Muscle of back (tissue), 13 donors: Measurements from ENCODE around the gene LSG1. TPM values are rescaled to one million over a fixed set of nuclear protein-coding genes. Genes with fewer than 3 reads are reported as not detected.
A peak's percentile ranks its signal among the peaks of the same experiment; 100 is the strongest.

Source experiments
- DNase-seq, 3 donors: peaks; one replicate each; pipeline versions ENCODE4 v3.0.0 to v3.0.0-alpha.2; 2013
- long read RNA-seq, 9 donors: transcript quantifications; one replicate each; lab custom pipeline, GENCODE V29; 2026
- polyA plus RNA-seq, 10 donors: library from polyadenylated mRNA; unstranded; fragments of 120-200 nt; gene quantifications; one replicate each; pipeline ENCODE4 v1.2.1, GENCODE V29; 2013; ENCODE audit not compliant: insufficient read length in 10 of 10

The LSG1 gene
- 10 to 100 TPM; 19.7 to 35.1 (median 24.8) TPM for polyA plus RNA-seq
- long read RNA-seq, donor 1, partial matches to known transcripts, result 0 of 3 reads
- long read RNA-seq, donor 1, other reads (novel, unspliced or antisense), result 0 of 3 reads
- long read RNA-seq, donor 2, partial matches to known transcripts, result 0 of 1 reads
- long read RNA-seq, donor 2, other reads (novel, unspliced or antisense), result 0 of 1 reads
- long read RNA-seq, donor 3, result 0 reads
- long read RNA-seq, donor 4, partial matches to known transcripts, result 0 of 4 reads
- long read RNA-seq, donor 4, other reads (novel, unspliced or antisense), result 0 of 4 reads
- long read RNA-seq, donor 5, partial matches to known transcripts, result 0 of 6 reads
- long read RNA-seq, donor 5, other reads (novel, unspliced or antisense), result 0 of 6 reads
- long read RNA-seq, donor 6, transcript LSG1-201 (14 exons, 3,572 nt), result major isoform, 5 of 5 reads
- long read RNA-seq, donor 6, partial matches to known transcripts, result 0 of 5 reads
- long read RNA-seq, donor 6, other reads (novel, unspliced or antisense), result 0 of 5 reads
- long read RNA-seq, donor 7, partial matches to known transcripts, result 0 of 5 reads
- long read RNA-seq, donor 7, other reads (novel, unspliced or antisense), result 0 of 5 reads
- long read RNA-seq, donor 8, partial matches to known transcripts, result 0 of 2 reads
- long read RNA-seq, donor 8, other reads (novel, unspliced or antisense), result 0 of 2 reads
- long read RNA-seq, donor 9, result 0 reads

GRCh38 chr3:194671900-194672808 is at the start of gene LSG1:
TSS of gene LSG1 (minus strand) at chr3:194672191. CDS start at chr3:194672162, 29 bp downstream.
- DNase-seq, result peak; percentile 97 to 98 (median 98)

GRCh38 chr3:194720048-194720447 is 48.1 kb upstream of the LSG1 start:
- DNase-seq, result no peak

GRCh38 chr3:194718079-194718478 is 46.1 kb upstream of the LSG1 start:
- no peak for DNase-seq

- no peak for DNase-seq
Observed at GRCh38 chr3:194715022-194715800, 43.2 kb upstream of the LSG1 start.

- no peak for DNase-seq
Observed at GRCh38 chr3:194714564-194714963, 42.6 kb upstream of the LSG1 start.

- DNase-seq, result no peak
Observed at GRCh38 chr3:194714137-194714455, 42.1 kb upstream of the LSG1 start.

- DNase-seq, result no peak
Observed at GRCh38 chr3:194713299-194714136, 41.5 kb upstream of the LSG1 start.

- peak; percentile 51 to 90 (median 63) for DNase-seq
Observed at GRCh38 chr3:194711913-194712312, 39.9 kb upstream of the LSG1 start.

- no peak for DNase-seq
Observed at GRCh38 chr3:194711286-194711685, 39.3 kb upstream of the LSG1 start.

GRCh38 chr3:194707147-194707540 is 35.2 kb upstream of the LSG1 start:
- no peak for DNase-seq

- no peak for DNase-seq
Observed at GRCh38 chr3:194705761-194706160, 33.8 kb upstream of the LSG1 start.

GRCh38 chr3:194705227-194705626 is 33.2 kb upstream of the LSG1 start:
- no peak for DNase-seq

- no peak for DNase-seq
Observed at GRCh38 chr3:194702545-194702944, 30.6 kb upstream of the LSG1 start.

- no peak for DNase-seq
Observed at GRCh38 chr3:194696702-194697101, 24.7 kb upstream of the LSG1 start.

GRCh38 chr3:194691481-194692283 is 19.7 kb upstream of the LSG1 start:
- peak in 2 of 3 donors; percentile 37 to 68 for DNase-seq

- DNase-seq, result peak in 1 of 3 donors; percentile 36
Observed at GRCh38 chr3:194690501-194691372, 18.7 kb upstream of the LSG1 start.

GRCh38 chr3:194689493-194689944 is 17.5 kb upstream of the LSG1 start:
- DNase-seq, result peak in 2 of 3 donors; percentile 70 to 89

- no peak for DNase-seq
Observed at GRCh38 chr3:194688946-194689345, 17.0 kb upstream of the LSG1 start.
